MG63 (cell line): ENCODE results near the gene KCNQ1OT1. TPM values are rescaled to one million over a fixed set of nuclear protein-coding genes. Genes with fewer than 3 reads are reported as not detected.

ENCODE experiments used
- DNase-seq: peaks from one replicate; pipeline ENCODE4 v3.0.0-alpha.2; 2020
- H3K27me3 ChIP-seq: fragments of 250-450 bp; sonication (Bioruptor Pico); 2 replicates; pipeline ENCODE4 v1.5.1; 2020; ENCODE audit warnings: mild to moderate bottlenecking, moderate library complexity
- H3K36me3 ChIP-seq: fragments of 250-450 bp; sonication (Bioruptor Pico); 2 replicates; pipeline ENCODE4 v1.5.1; 2020; ENCODE audit warnings: mild to moderate bottlenecking, moderate library complexity
- H3K4me3 ChIP-seq: fragments of 250-450 bp; sonication (Bioruptor Pico); 2 replicates; pipeline ENCODE4 v1.5.1; 2020; ENCODE audit warnings: mild to moderate bottlenecking, moderate library complexity
- H3K9me3 ChIP-seq: fragments of 250-450 bp; sonication (Bioruptor Pico); 2 replicates; pipeline ENCODE4 v1.5.1; 2020; ENCODE audit warnings: mild to moderate bottlenecking, moderate library complexity
- total RNA-seq: library from RNA; depleted of rRNA; stranded (reverse); fragments of >200 nt; shearing (Covaris generic); gene quantifications from 2 replicates; pipeline ENCODE4 v1.2.3, GENCODE V29; 2014; ENCODE audit warnings: low replicate concordance

The KCNQ1OT1 gene
- total RNA-seq, 1 experiment from 2014 or later: 0.16 TPM

GRCh38 chr11:2670541-2671100 lies 29.2 kb downstream of the KCNQ1OT1 start:
- H3K36me3 ChIP-seq: no peaks in the 10 kb centered on the region; the same call in none of the 2 replicates
- no peak for DNase-seq
- no peak overlapping the region for H3K4me3 ChIP-seq
- H3K9me3 ChIP-seq: no peaks in the 10 kb centered on the region
- H3K27me3 ChIP-seq: no peaks in the 10 kb centered on the region

- no peaks in the 10 kb centered on the region; the same call in none of the 2 replicates for H3K36me3 ChIP-seq
- DNase-seq: no peak
- no peaks in the 10 kb centered on the region for H3K9me3 ChIP-seq
- H3K4me3 ChIP-seq: no peak overlapping the region
- H3K27me3 ChIP-seq: no peaks in the 10 kb centered on the region
Observed at GRCh38 chr11:2669634-2670469, 29.9 kb downstream of the KCNQ1OT1 start.

- H3K36me3 ChIP-seq: no peaks in the 10 kb centered on the region; the same call in none of the 2 replicates
- no peak for DNase-seq
- no peak overlapping the region for H3K4me3 ChIP-seq
- no peaks in the 10 kb centered on the region for H3K27me3 ChIP-seq
- H3K9me3 ChIP-seq: no peaks in the 10 kb centered on the region
Observed at GRCh38 chr11:2668876-2669275, 30.9 kb downstream of the KCNQ1OT1 start.

GRCh38 chr11:2667940-2668339 lies 31.9 kb downstream of the KCNQ1OT1 start:
- no peaks in the 10 kb centered on the region; the same call in none of the 2 replicates for H3K36me3 ChIP-seq
- H3K4me3 ChIP-seq: no peak overlapping the region
- H3K27me3 ChIP-seq: no peaks in the 10 kb centered on the region
- no peaks in the 10 kb centered on the region for H3K9me3 ChIP-seq
- no peak for DNase-seq

- Histone ChIP-seq H3K4me3 (no peak overlapping the region), H3K27me3 (no peaks in the 10 kb centered on the region), H3K9me3 (no peaks in the 10 kb centered on the region), H3K36me3 (no peaks in the 10 kb centered on the region; the same call in none of the 2 replicates)
- DNase-seq: no peak
Observed at GRCh38 chr11:2666828-2667570, 32.8 kb downstream of the KCNQ1OT1 start.

- no peaks in the 10 kb centered on the region; the same call in none of the 2 replicates for H3K36me3 ChIP-seq
- no peaks in the 10 kb centered on the region for H3K27me3 ChIP-seq
- DNase-seq: no peak
- H3K4me3 ChIP-seq: no peak overlapping the region
- no peaks in the 10 kb centered on the region for H3K9me3 ChIP-seq
Observed at GRCh38 chr11:2666401-2666741, 33.4 kb downstream of the KCNQ1OT1 start.

GRCh38 chr11:2665526-2666400 lies 34.0 kb downstream of the KCNQ1OT1 start:
- Histone ChIP-seq H3K36me3 (no peaks in the 10 kb centered on the region; the same call in none of the 2 replicates), H3K27me3 (no peaks in the 10 kb centered on the region), H3K4me3 (no peak overlapping the region), H3K9me3 (no peaks in the 10 kb centered on the region)
- no peak for DNase-seq

GRCh38 chr11:2664791-2665525 lies 34.8 kb downstream of the KCNQ1OT1 start:
- Histone ChIP-seq H3K36me3 (no peaks in the 10 kb centered on the region; the same call in 1 of the 2 replicates), H3K27me3 (no peaks in the 10 kb centered on the region), H3K4me3 (no peak overlapping the region), H3K9me3 (peaks cover 5% of the 10 kb centered on the region)
- DNase-seq: no peak

- H3K9me3 ChIP-seq: peaks cover 7% of the 10 kb centered on the region
- no peak for DNase-seq
- no peaks in the 10 kb centered on the region for H3K27me3 ChIP-seq
- H3K36me3 ChIP-seq: no peaks in the 10 kb centered on the region; the same call in 1 of the 2 replicates
- H3K4me3 ChIP-seq: no peak overlapping the region
Observed at GRCh38 chr11:2664376-2664775, 35.4 kb downstream of the KCNQ1OT1 start.

GRCh38 chr11:2663915-2664314 lies 35.9 kb downstream of the KCNQ1OT1 start:
- Histone ChIP-seq H3K36me3 (no peaks in the 10 kb centered on the region; the same call in 1 of the 2 replicates), H3K4me3 (no peak overlapping the region), H3K9me3 (peaks cover 11% of the 10 kb centered on the region), H3K27me3 (no peaks in the 10 kb centered on the region)
- DNase-seq: no peak

GRCh38 chr11:2663506-2663905 lies 36.3 kb downstream of the KCNQ1OT1 start:
- peaks cover 11% of the 10 kb centered on the region for H3K9me3 ChIP-seq
- H3K4me3 ChIP-seq: no peak overlapping the region
- no peaks in the 10 kb centered on the region; the same call in 1 of the 2 replicates for H3K36me3 ChIP-seq
- no peak for DNase-seq
- no peaks in the 10 kb centered on the region for H3K27me3 ChIP-seq

GRCh38 chr11:2662430-2663299 lies 37.1 kb downstream of the KCNQ1OT1 start:
- H3K36me3 ChIP-seq: no peaks in the 10 kb centered on the region
- H3K27me3 ChIP-seq: no peaks in the 10 kb centered on the region
- H3K4me3 ChIP-seq: no peak overlapping the region
- H3K9me3 ChIP-seq: peaks cover 11% of the 10 kb centered on the region
- DNase-seq: no peak

- no peak for DNase-seq
- no peak overlapping the region for H3K4me3 ChIP-seq
- no peaks in the 10 kb centered on the region for H3K27me3 ChIP-seq
- H3K9me3 ChIP-seq: peaks cover 11% of the 10 kb centered on the region
- H3K36me3 ChIP-seq: no peaks in the 10 kb centered on the region
Observed at GRCh38 chr11:2662024-2662312, 37.8 kb downstream of the KCNQ1OT1 start.

GRCh38 chr11:2661173-2662023 lies 38.4 kb downstream of the KCNQ1OT1 start:
- no peaks in the 10 kb centered on the region for H3K27me3 ChIP-seq
- H3K36me3 ChIP-seq: no peaks in the 10 kb centered on the region
- no peak for DNase-seq
- no peak overlapping the region for H3K4me3 ChIP-seq
- peaks cover 11% of the 10 kb centered on the region for H3K9me3 ChIP-seq
